HepG2 (cell line): ENCODE measurements around the gene FFAR1. TPM values are rescaled to one million over a fixed set of nuclear protein-coding genes. Genes with fewer than 3 reads are reported as not detected.

ENCODE experiments used
- CBX5 ChIP-seq: sonication (generic); formaldehyde crosslinking; IDR thresholded peaks from 2 replicates; pipeline ENCODE4 v1.4.0; 2020; ENCODE audit warnings: missing genetic modification reagents, borderline replicate concordance
- DMAP1 ChIP-seq: IDR thresholded peaks from 2 replicates; pipeline ENCODE4 v1.6.1; 2016
- EP300 ChIP-seq, 3 experiments: sonication (generic) in 1 of 3; formaldehyde crosslinking in 1 of 3; IDR thresholded peaks; 2 replicates each; pipeline versions ENCODE4 v1.5.1 to v1.6.1; 2011 to 2020; ENCODE audit warnings: low read depth in 2 of 3, low read length in 2 of 3, borderline replicate concordance in 1 of 3, improper control_type of control experiment in 1 of 3, mild to moderate bottlenecking in 1 of 3, missing genetic modification reagents in 1 of 3, moderate library complexity in 1 of 3
- RNF2 ChIP-seq: fragments of 450-650 bp; conservative IDR thresholded peaks from 2 replicates; pipeline ENCODE4 v1.6.1; 2016; ENCODE audit warnings: low read depth
- SOX6 ChIP-seq, 2 experiments: fragments of 450-650 bp in 1 of 2; sonication (generic) in 1 of 2; formaldehyde crosslinking in 1 of 2; IDR thresholded peaks; 2 replicates each; pipeline versions ENCODE4 v1.4.0 to v1.6.1; 2017 to 2020; ENCODE audit warnings: antibody characterized with exemption in 1 of 2, mild to moderate bottlenecking in 1 of 2, missing genetic modification reagents in 1 of 2
- SP2 ChIP-seq: sonication (generic); formaldehyde crosslinking; IDR thresholded peaks from 2 replicates; pipeline ENCODE4 v1.5.1; 2020; ENCODE audit warnings: mild to moderate bottlenecking, missing genetic modification reagents
- ZNF747 ChIP-seq: sonication (generic); formaldehyde crosslinking; IDR thresholded peaks from 2 replicates; pipeline ENCODE4 v1.8.1; 2023; ENCODE audit warnings: missing genetic modification reagents, mild to moderate bottlenecking, borderline replicate concordance
- polyA plus RNA-seq, 8 experiments: library from polyadenylated mRNA; depleted of rRNA in 3 of 8; stranded (reverse) in 7 of 8; unstranded in 1 of 8; fragments of >200 nt; fragmentation: Illumina TruSeq in 4 of 8; extraction: Trizol in 4 of 8; gene quantifications; 2 replicates each; pipeline versions ENCODE4 v1.2.1 to v1.2.3, GENCODE V29; 2011 to 2016; ENCODE audit warnings: low read depth in 4 of 8, missing spikeins in 1 of 8, mixed read lengths in 1 of 8; ENCODE audit not compliant: insufficient read depth in 1 of 8
- total RNA-seq, 5 experiments: library from RNA; depleted of rRNA; stranded (reverse); fragments of >200 nt; fragmentation: Illumina TruSeq; extraction: Trizol; gene quantifications; 2 replicates each; pipeline ENCODE4 v1.2.3, GENCODE V29; 2016; ENCODE audit warnings: low read depth in 1 of 5
- TF ChIP-seq, protein P1 (sequence below): sonication (generic); formaldehyde crosslinking; IDR thresholded peaks from 2 replicates; pipeline ENCODE4 v1.9.0; 2021; ENCODE audit warnings: mild to moderate bottlenecking, missing genetic modification reagents
- TF ChIP-seq, protein P2 (sequence below): IDR thresholded peaks from 2 replicates; pipeline ENCODE4 v1.6.1; 2016
- TF ChIP-seq, protein P3 (sequence below): sonication (generic); formaldehyde crosslinking; IDR thresholded peaks from 2 replicates; pipeline ENCODE4 v1.5.1; 2020; ENCODE audit warnings: mild to moderate bottlenecking, missing genetic modification reagents, moderate library complexity
- TF ChIP-seq, protein P4 (sequence below): sonication (generic); formaldehyde crosslinking; IDR thresholded peaks from 2 replicates; pipeline ENCODE4 v1.9.0; 2022; ENCODE audit warnings: missing genetic modification reagents, mild to moderate bottlenecking, borderline replicate concordance

The FFAR1 gene
- total and polyA plus RNA-seq, 2 of the 13 experiments (the other 11 are each of a cell fraction or from before 2014, with no cell fraction given) = not detected

DNA sequence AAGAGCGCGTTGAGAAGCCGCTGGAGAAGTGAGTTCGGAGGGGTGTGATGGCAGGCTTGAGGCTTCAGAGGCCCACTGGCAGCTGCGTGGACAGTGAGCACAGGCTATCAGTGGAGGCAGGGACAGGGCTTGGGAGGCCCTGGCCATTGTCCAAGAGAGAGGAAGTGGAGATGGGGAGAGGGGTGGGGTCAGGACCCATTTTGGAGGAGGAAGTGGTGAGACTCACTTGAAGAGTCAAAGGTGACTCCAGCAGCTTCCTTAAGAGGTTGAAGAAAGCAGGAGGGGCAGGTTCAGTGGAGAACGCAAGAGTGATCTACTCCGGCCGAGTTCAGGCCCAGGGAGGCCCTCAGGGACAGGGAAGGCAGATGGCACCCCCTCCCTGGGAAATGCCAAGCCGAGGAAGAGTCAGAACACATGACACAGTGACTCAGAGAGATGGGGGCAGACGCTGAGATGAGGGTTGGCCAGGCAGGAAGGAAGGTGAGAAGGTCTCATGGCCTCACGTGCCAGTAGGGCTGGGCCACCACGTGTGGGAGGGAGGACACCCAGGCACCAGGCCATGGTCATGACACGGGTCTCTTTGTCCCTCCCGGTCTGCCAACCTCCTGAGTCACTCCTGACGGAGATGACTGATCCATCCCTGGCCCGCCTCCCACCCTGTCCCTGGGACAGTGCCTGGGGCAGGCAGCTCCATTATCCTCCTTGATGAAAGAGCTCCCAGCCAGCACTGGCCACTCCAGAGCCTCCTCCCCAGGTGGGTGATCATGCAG is 28.8 kb upstream of the FFAR1 start (continued):
- TF ChIP-seq, protein P1, sequence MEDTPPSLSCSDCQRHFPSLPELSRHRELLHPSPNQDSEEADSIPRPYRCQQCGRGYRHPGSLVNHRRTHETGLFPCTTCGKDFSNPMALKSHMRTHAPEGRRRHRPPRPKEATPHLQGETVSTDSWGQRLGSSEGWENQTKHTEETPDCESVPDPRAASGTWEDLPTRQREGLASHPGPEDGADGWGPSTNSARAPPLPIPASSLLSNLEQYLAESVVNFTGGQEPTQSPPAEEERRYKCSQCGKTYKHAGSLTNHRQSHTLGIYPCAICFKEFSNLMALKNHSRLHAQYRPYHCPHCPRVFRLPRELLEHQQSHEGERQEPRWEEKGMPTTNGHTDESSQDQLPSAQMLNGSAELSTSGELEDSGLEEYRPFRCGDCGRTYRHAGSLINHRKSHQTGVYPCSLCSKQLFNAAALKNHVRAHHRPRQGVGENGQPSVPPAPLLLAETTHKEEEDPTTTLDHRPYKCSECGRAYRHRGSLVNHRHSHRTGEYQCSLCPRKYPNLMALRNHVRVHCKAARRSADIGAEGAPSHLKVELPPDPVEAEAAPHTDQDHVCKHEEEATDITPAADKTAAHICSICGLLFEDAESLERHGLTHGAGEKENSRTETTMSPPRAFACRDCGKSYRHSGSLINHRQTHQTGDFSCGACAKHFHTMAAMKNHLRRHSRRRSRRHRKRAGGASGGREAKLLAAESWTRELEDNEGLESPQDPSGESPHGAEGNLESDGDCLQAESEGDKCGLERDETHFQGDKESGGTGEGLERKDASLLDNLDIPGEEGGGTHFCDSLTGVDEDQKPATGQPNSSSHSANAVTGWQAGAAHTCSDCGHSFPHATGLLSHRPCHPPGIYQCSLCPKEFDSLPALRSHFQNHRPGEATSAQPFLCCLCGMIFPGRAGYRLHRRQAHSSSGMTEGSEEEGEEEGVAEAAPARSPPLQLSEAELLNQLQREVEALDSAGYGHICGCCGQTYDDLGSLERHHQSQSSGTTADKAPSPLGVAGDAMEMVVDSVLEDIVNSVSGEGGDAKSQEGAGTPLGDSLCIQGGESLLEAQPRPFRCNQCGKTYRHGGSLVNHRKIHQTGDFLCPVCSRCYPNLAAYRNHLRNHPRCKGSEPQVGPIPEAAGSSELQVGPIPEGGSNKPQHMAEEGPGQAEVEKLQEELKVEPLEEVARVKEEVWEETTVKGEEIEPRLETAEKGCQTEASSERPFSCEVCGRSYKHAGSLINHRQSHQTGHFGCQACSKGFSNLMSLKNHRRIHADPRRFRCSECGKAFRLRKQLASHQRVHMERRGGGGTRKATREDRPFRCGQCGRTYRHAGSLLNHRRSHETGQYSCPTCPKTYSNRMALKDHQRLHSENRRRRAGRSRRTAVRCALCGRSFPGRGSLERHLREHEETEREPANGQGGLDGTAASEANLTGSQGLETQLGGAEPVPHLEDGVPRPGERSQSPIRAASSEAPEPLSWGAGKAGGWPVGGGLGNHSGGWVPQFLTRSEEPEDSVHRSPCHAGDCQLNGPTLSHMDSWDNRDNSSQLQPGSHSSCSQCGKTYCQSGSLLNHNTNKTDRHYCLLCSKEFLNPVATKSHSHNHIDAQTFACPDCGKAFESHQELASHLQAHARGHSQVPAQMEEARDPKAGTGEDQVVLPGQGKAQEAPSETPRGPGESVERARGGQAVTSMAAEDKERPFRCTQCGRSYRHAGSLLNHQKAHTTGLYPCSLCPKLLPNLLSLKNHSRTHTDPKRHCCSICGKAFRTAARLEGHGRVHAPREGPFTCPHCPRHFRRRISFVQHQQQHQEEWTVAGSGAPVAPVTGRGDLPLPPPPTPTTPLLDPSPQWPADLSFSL (CRISPR knock-in tag) = no peak
- TF ChIP-seq EP300 (IDR thresholded peaks at IDR 0.05; ENCODE audit: low read depth in 2 of 2, low read length in 2 of 2) (no peak), EP300 (CRISPR knock-in tag; IDR thresholded peaks at IDR 0.05; ENCODE audit: borderline replicate concordance) (peak; percentile 85), SP2 (CRISPR knock-in tag) (no peak), SOX6 (IDR thresholded peaks at IDR 0.05) (no peak), SOX6 (CRISPR knock-in tag; IDR thresholded peaks at IDR 0.05) (peak; percentile 25; the same call in 1 of the 2 replicates), DMAP1 (CRISPR knock-in tag) (peak; percentile 24; the same call in 1 of the 2 replicates), CBX5 (peak; percentile 39; the same call in 1 of the 2 replicates), RNF2 (0 out of 2 replicates have a peak, but pooled peaks have one; percentile 57), ZNF747 (CRISPR knock-in tag) (no peak)
- TF ChIP-seq, protein P2, sequence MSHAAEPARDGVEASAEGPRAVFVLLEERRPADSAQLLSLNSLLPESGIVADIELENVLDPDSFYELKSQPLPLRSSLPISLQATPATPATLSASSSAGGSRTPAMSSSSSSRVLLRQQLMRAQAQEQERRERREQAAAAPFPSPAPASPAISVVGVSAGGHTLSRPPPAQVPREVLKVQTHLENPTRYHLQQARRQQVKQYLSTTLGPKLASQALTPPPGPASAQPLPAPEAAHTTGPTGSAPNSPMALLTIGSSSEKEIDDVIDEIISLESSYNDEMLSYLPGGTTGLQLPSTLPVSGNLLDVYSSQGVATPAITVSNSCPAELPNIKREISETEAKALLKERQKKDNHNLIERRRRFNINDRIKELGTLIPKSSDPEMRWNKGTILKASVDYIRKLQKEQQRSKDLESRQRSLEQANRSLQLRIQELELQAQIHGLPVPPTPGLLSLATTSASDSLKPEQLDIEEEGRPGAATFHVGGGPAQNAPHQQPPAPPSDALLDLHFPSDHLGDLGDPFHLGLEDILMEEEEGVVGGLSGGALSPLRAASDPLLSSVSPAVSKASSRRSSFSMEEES (CRISPR knock-in tag) = peak; percentile 87
- TF ChIP-seq, protein P3, sequence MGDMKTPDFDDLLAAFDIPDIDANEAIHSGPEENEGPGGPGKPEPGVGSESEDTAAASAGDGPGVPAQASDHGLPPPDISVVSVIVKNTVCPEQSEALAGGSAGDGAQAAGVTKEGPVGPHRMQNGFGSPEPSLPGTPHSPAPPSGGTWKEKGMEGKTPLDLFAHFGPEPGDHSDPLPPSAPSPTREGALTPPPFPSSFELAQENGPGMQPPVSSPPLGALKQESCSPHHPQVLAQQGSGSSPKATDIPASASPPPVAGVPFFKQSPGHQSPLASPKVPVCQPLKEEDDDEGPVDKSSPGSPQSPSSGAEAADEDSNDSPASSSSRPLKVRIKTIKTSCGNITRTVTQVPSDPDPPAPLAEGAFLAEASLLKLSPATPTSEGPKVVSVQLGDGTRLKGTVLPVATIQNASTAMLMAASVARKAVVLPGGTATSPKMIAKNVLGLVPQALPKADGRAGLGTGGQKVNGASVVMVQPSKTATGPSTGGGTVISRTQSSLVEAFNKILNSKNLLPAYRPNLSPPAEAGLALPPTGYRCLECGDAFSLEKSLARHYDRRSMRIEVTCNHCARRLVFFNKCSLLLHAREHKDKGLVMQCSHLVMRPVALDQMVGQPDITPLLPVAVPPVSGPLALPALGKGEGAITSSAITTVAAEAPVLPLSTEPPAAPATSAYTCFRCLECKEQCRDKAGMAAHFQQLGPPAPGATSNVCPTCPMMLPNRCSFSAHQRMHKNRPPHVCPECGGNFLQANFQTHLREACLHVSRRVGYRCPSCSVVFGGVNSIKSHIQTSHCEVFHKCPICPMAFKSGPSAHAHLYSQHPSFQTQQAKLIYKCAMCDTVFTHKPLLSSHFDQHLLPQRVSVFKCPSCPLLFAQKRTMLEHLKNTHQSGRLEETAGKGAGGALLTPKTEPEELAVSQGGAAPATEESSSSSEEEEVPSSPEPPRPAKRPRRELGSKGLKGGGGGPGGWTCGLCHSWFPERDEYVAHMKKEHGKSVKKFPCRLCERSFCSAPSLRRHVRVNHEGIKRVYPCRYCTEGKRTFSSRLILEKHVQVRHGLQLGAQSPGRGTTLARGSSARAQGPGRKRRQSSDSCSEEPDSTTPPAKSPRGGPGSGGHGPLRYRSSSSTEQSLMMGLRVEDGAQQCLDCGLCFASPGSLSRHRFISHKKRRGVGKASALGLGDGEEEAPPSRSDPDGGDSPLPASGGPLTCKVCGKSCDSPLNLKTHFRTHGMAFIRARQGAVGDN (CRISPR knock-in tag) = peak; percentile 84
- TF ChIP-seq, protein P4, sequence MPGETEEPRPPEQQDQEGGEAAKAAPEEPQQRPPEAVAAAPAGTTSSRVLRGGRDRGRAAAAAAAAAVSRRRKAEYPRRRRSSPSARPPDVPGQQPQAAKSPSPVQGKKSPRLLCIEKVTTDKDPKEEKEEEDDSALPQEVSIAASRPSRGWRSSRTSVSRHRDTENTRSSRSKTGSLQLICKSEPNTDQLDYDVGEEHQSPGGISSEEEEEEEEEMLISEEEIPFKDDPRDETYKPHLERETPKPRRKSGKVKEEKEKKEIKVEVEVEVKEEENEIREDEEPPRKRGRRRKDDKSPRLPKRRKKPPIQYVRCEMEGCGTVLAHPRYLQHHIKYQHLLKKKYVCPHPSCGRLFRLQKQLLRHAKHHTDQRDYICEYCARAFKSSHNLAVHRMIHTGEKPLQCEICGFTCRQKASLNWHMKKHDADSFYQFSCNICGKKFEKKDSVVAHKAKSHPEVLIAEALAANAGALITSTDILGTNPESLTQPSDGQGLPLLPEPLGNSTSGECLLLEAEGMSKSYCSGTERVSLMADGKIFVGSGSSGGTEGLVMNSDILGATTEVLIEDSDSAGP (CRISPR knock-in tag) = 0 out of 2 replicates have a peak, but pooled peaks have one; percentile 17
